GM19035 (cell line): ENCODE results near the gene NIPSNAP3A.

Experiments used
- ATAC-seq: cut with Tn5 transposase; IDR thresholded peaks from one replicate; pipeline ENCODE4 v1.9.1; 2021; ENCODE audit not compliant: unreplicated experiment

Gene NIPSNAP3A

GRCh38 chr9:104802906-104803305, 55.4 kb downstream of the NIPSNAP3A start:
- no peak for ATAC-seq

DNA sequence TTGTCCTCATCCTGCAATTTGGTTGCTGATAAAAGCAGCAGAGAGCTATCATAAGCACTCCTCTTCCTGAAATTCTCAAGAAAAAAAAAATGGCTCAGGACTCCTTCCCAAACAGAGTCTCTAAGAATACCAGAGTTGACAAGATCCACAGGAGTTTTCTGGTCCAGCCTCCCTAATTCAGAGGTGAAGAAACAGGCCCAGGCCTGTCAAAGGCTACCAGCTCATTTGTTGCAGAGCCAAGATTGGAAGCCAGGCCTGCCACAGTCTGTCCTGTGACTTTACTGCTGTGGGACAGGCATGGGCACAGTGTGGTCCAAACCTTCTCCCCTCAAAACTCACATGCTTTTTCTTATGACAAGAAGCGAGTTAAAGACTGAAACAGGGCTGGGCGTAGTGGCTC, 58.0 kb downstream of the NIPSNAP3A start:
- ATAC-seq, result no peak

GRCh38 chr9:104808035-104808614, 60.6 kb downstream of the NIPSNAP3A start:
- ATAC-seq, result no peak
